HG03025 (cell line): ENCODE data around the gene LDLRAD2.

ENCODE experiments used
- ATAC-seq: cut with Tn5 transposase; IDR thresholded peaks from one replicate; pipeline ENCODE4 v1.9.1; 2021; ENCODE audit warnings: mild to moderate bottlenecking, moderate library complexity; ENCODE audit not compliant: unreplicated experiment, low FRiP score

Gene LDLRAD2

GRCh38 chr1:21857840-21858670 is 46.0 kb downstream of the LDLRAD2 start:
- ATAC-seq: no peak

- ATAC-seq: no peak
Observed at GRCh38 chr1:21859669-21860179, 47.7 kb downstream of the LDLRAD2 start.

GRCh38 chr1:21860971-21861370 is 48.9 kb downstream of the LDLRAD2 start:
- no peak for ATAC-seq

- no peak for ATAC-seq
Observed at GRCh38 chr1:21861602-21862429, 49.8 kb downstream of the LDLRAD2 start.

- ATAC-seq: no peak
Observed at GRCh38 chr1:21863981-21864380, 51.9 kb downstream of the LDLRAD2 start.

- ATAC-seq: no peak
Observed at GRCh38 chr1:21864730-21865129, 52.7 kb downstream of the LDLRAD2 start.

GRCh38 chr1:21865609-21865942 is 53.5 kb downstream of the LDLRAD2 start:
- no peak for ATAC-seq

GRCh38 chr1:21865943-21866706 is 54.1 kb downstream of the LDLRAD2 start:
- peak; percentile 67 for ATAC-seq

- no peak for ATAC-seq
Observed at GRCh38 chr1:21866707-21867043, 54.6 kb downstream of the LDLRAD2 start.

- no peak for ATAC-seq
Observed at GRCh38 chr1:21867451-21867996, 55.5 kb downstream of the LDLRAD2 start.

- no peak for ATAC-seq
Observed at GRCh38 chr1:21868482-21868881, 56.4 kb downstream of the LDLRAD2 start.

GRCh38 chr1:21868941-21869454 is 56.9 kb downstream of the LDLRAD2 start:
- no peak for ATAC-seq

GRCh38 chr1:21869620-21870121 is 57.6 kb downstream of the LDLRAD2 start:
- ATAC-seq: no peak

GRCh38 chr1:21870611-21871010 is 58.5 kb downstream of the LDLRAD2 start:
- ATAC-seq: no peak

GRCh38 chr1:21871943-21872342 is 59.9 kb downstream of the LDLRAD2 start:
- no peak for ATAC-seq

GRCh38 chr1:21872445-21873079 is 60.5 kb downstream of the LDLRAD2 start:
- no peak for ATAC-seq

- no peak for ATAC-seq
Observed at GRCh38 chr1:21873174-21873573, 61.1 kb downstream of the LDLRAD2 start.

GRCh38 chr1:21873761-21874160 is 61.7 kb downstream of the LDLRAD2 start:
- no peak for ATAC-seq

GRCh38 chr1:21874328-21874727 is 62.3 kb downstream of the LDLRAD2 start:
- no peak for ATAC-seq
